Kidney epithelial cell (primary cell): ENCODE results near the gene PRUNE2. TPM values are rescaled to one million over a fixed set of nuclear protein-coding genes. Genes with fewer than 3 reads are reported as not detected.

Experiments used
- DNase-seq: peaks from one replicate; pipeline ENCODE4 v3.0.0-alpha.2; 2010; ENCODE audit warnings: low read depth
- H3K27me3 ChIP-seq: 2 replicates; pipeline ENCODE4 v1.6.0; 2011; ENCODE audit warnings: low read length; ENCODE audit not compliant: control insufficient read depth, insufficient read depth
- H3K36me3 ChIP-seq: 2 replicates; pipeline ENCODE4 v1.5.1; 2011; ENCODE audit warnings: low read length; ENCODE audit not compliant: control insufficient read depth, insufficient read depth
- H3K4me3 ChIP-seq: 2 replicates; pipeline ENCODE4 v1.5.1; 2011; ENCODE audit warnings: low read depth, mild to moderate bottlenecking, control low read depth, low read length
- total RNA-seq: library from RNA; depleted of rRNA; stranded (reverse); fragments of >200 nt; gene quantifications from 2 replicates; pipeline ENCODE4 v1.2.3, GENCODE V29; 2015
- TF ChIP-seq, protein P1 (sequence below): IDR thresholded peaks from 2 replicates; pipeline ENCODE4 v1.5.1; 2011; ENCODE audit warnings: mild to moderate bottlenecking, moderate library complexity, low read length, control low read depth, inconsistent platforms; ENCODE audit not compliant: insufficient read depth, poor library complexity, severe bottlenecking

The PRUNE2 gene
- total RNA-seq, 1 donor from 2014 or later: 1.0 TPM

- Histone ChIP-seq H3K4me3 (no peak overlapping the region), H3K27me3 (no peaks in the 10 kb centered on the region), H3K36me3 (no peaks in the 10 kb centered on the region)
- TF ChIP-seq, protein P1, sequence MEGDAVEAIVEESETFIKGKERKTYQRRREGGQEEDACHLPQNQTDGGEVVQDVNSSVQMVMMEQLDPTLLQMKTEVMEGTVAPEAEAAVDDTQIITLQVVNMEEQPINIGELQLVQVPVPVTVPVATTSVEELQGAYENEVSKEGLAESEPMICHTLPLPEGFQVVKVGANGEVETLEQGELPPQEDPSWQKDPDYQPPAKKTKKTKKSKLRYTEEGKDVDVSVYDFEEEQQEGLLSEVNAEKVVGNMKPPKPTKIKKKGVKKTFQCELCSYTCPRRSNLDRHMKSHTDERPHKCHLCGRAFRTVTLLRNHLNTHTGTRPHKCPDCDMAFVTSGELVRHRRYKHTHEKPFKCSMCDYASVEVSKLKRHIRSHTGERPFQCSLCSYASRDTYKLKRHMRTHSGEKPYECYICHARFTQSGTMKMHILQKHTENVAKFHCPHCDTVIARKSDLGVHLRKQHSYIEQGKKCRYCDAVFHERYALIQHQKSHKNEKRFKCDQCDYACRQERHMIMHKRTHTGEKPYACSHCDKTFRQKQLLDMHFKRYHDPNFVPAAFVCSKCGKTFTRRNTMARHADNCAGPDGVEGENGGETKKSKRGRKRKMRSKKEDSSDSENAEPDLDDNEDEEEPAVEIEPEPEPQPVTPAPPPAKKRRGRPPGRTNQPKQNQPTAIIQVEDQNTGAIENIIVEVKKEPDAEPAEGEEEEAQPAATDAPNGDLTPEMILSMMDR: peak; percentile 56
- DNase-seq: no peak
Measured at GRCh38 chr9:76658510-76659231, 247.2 kb downstream of the PRUNE2 start.

- H3K27me3 ChIP-seq: no peaks in the 10 kb centered on the region
- DNase-seq: no peak
- TF ChIP-seq, protein P1: no peak
- H3K36me3 ChIP-seq: no peaks in the 10 kb centered on the region
- H3K4me3 ChIP-seq: no peak overlapping the region
Measured at GRCh38 chr9:76657265-76657664, 248.6 kb downstream of the PRUNE2 start.

DNA sequence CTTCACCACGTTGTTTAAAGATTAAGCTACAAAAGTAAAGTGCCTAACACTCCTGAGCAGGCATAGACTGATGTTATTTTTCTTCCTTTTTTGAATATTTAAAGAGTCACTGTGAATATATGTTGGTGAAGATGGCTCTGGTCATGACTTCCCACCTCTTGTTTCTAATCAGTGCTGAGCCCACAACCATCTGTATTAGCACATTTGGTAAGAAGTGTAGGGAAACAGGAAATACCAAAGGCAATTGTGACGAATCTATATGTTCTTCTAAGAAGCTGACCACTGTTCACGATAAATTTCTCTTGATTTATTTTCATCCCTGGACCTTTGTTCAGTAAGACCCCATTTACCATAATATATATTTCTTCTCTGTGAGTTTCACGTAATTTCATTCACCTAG lies 249.9 kb downstream of the PRUNE2 start:
- Histone ChIP-seq H3K4me3 (no peak overlapping the region), H3K36me3 (no peaks in the 10 kb centered on the region), H3K27me3 (no peaks in the 10 kb centered on the region)
- DNase-seq: no peak
- TF ChIP-seq, protein P1: no peak

DNA sequence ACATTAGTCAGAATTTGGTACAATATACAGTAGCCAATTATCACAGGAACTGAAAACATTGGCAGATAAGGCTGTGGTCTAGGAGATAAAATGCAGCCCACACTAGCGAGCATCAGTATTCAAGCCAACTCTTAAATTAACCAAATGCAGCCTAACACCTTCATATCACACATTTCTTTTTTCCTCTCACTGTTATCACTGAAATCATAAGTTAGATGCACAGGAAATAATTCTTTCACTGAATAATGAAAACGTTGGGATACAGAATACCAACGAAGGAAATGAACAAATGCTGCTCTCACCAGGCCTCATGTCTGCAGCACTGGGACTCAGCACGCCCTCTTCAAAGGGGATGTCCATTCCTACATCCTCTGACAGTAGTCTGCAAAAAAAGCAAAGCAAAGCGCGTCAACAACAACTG lies 250.8 kb downstream of the PRUNE2 start:
- Histone ChIP-seq H3K36me3 (no peaks in the 10 kb centered on the region), H3K4me3 (no peak overlapping the region), H3K27me3 (no peaks in the 10 kb centered on the region)
- TF ChIP-seq, protein P1: no peak
- DNase-seq: no peak

DNA sequence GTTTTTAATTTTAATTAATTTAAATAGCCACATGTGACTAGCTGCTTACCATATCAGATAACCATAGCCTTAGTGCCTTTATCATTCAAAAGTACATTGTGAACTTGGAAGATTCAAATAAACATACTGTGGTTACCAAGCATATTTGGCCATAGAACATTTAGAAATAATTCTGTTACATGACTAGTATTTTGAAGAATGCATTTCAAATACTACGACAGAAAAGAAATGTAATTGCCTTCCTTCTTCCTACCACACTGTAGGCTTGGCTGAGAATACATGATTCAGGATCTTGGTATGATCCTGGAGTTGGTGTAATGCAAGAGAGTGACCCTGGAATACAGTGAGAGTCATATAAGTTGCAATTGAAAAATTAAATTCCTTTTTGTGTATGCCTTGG lies 251.3 kb downstream of the PRUNE2 start:
- TF ChIP-seq, protein P1: no peak
- Histone ChIP-seq H3K36me3 (no peaks in the 10 kb centered on the region), H3K27me3 (no peaks in the 10 kb centered on the region), H3K4me3 (no peak overlapping the region)
- DNase-seq: peak; percentile 75

- TF ChIP-seq, protein P1: no peak
- H3K36me3 ChIP-seq: no peaks in the 10 kb centered on the region
- no peak for DNase-seq
- no peaks in the 10 kb centered on the region for H3K27me3 ChIP-seq
- H3K4me3 ChIP-seq: no peak overlapping the region
Measured at GRCh38 chr9:76654051-76654461, 251.9 kb downstream of the PRUNE2 start.
